Measurements from ENCODE around the gene STOX2. TPM values are rescaled to one million over a fixed set of nuclear protein-coding genes. Genes with fewer than 3 reads are reported as not detected.
"Not testable (repeated sequence)": the region's sequence is repeated elsewhere in the genome, so short reads cannot be mapped to it uniquely, and the experiment has no call there.

The STOX2 gene
- total and polyA plus RNA-seq, 11 donors, result 2.8 to 19.6 (median 13.1) TPM

- 92 to 95% (median 95%) methylated on average over 10 of the region's 10 CpGs for WGBS, 4 donors
- no peak overlapping the region for H3K27ac ChIP-seq
- H3K4me1 ChIP-seq, result peaks cover 0 to 9% (median 0%) of the 10 kb centered on the region in 12 donors
- no peak overlapping the region for H3K4me3 ChIP-seq
- no peak for TF ChIP-seq POLR2A (IDR thresholded peaks at IDR 0.05)
- TF ChIP-seq, protein P1, sequence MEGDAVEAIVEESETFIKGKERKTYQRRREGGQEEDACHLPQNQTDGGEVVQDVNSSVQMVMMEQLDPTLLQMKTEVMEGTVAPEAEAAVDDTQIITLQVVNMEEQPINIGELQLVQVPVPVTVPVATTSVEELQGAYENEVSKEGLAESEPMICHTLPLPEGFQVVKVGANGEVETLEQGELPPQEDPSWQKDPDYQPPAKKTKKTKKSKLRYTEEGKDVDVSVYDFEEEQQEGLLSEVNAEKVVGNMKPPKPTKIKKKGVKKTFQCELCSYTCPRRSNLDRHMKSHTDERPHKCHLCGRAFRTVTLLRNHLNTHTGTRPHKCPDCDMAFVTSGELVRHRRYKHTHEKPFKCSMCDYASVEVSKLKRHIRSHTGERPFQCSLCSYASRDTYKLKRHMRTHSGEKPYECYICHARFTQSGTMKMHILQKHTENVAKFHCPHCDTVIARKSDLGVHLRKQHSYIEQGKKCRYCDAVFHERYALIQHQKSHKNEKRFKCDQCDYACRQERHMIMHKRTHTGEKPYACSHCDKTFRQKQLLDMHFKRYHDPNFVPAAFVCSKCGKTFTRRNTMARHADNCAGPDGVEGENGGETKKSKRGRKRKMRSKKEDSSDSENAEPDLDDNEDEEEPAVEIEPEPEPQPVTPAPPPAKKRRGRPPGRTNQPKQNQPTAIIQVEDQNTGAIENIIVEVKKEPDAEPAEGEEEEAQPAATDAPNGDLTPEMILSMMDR (IDR thresholded peaks at IDR 0.05), result no peak
- ATAC-seq (no peak), DNase-seq (no peak)
- no peaks in the 10 kb centered on the region for H3K27me3 ChIP-seq
- H3K9me3 ChIP-seq, result peaks cover 0 to 14% (median 7%) of the 10 kb centered on the region in 12 donors
- no peaks in the 10 kb centered on the region for H3K36me3 ChIP-seq
- intact Hi-C loops (cut with DNase I), result no loop called here
Observed at GRCh38 chr4:184041156-184041555, 136.0 kb downstream of the STOX2 start.

GRCh38 chr4:184046148-184046547 lies 141.0 kb downstream of the STOX2 start:
- intact Hi-C loops (cut with DNase I), result no loop called here
- TF ChIP-seq, protein P1 (IDR thresholded peaks at IDR 0.05), result no peak
- no peak for TF ChIP-seq POLR2A (IDR thresholded peaks at IDR 0.05)
- ATAC-seq, result no peak
- no peaks in the 10 kb centered on the region for H3K4me1 ChIP-seq
- WGBS, 4 donors, result 72 to 85% (median 81%) methylated on average over 1 of the region's 1 CpG
- no peak overlapping the region for H3K27ac ChIP-seq
- H3K4me3 ChIP-seq, result no peak overlapping the region
- H3K36me3 ChIP-seq, result no peaks in the 10 kb centered on the region
- no peak for DNase-seq
- H3K9me3 ChIP-seq, result peaks cover 0 to 29% (median 15%) of the 10 kb centered on the region in 12 donors
- no peaks in the 10 kb centered on the region for H3K27me3 ChIP-seq

GRCh38 chr4:184051262-184051661 lies 146.2 kb downstream of the STOX2 start:
- ATAC-seq; intact Hi-C loops (cut with DNase I); H3K36me3 ChIP-seq; H3K4me1 ChIP-seq; DNase-seq; H3K27ac ChIP-seq; H3K4me3 ChIP-seq; H3K27me3 ChIP-seq: not testable (repeated sequence)
- H3K9me3 ChIP-seq, result peaks cover 0 to 18% (median 9%) of the 10 kb centered on the region in 12 donors
- WGBS, 4 donors, result 96 to 100% (median 98%) methylated on average over 4 of the region's 4 CpGs

GRCh38 chr4:184052616-184053015 lies 147.5 kb downstream of the STOX2 start:
- TF ChIP-seq, protein P1 (IDR thresholded peaks at IDR 0.05), result no peak
- TF ChIP-seq POLR2A (IDR thresholded peaks at IDR 0.05), result no peak
- Histone ChIP-seq H3K27me3 (no peaks in the 10 kb centered on the region), H3K27ac (no peak overlapping the region), H3K9me3 (peaks cover 0 to 6% (median 0%) of the 10 kb centered on the region in 12 donors), H3K4me3 (no peak overlapping the region), H3K4me1 (no peaks in the 10 kb centered on the region), H3K36me3 (no peaks in the 10 kb centered on the region)
- no peak for ATAC-seq
- 91 to 100% (median 96%) methylated on average over 2 of the region's 2 CpGs for WGBS, 4 donors
- intact Hi-C loops (cut with DNase I), result no loop called here
- DNase-seq, result no peak

- ATAC-seq (no peak), DNase-seq (no peak)
- intact Hi-C loops (cut with DNase I), result no loop called here
- H3K27ac ChIP-seq, result no peak overlapping the region
- no peaks in the 10 kb centered on the region for H3K27me3 ChIP-seq
- WGBS, 4 donors, result 85 to 89% (median 87%) methylated on average over 5 of the region's 5 CpGs
- no peak overlapping the region for H3K4me3 ChIP-seq
- TF ChIP-seq, protein P1 (IDR thresholded peaks at IDR 0.05), result no peak
- no peak for TF ChIP-seq POLR2A (IDR thresholded peaks at IDR 0.05)
- no peaks in the 10 kb centered on the region for H3K36me3 ChIP-seq
- peaks cover 0 to 6% (median 0%) of the 10 kb centered on the region in 12 donors for H3K9me3 ChIP-seq
- no peaks in the 10 kb centered on the region for H3K4me1 ChIP-seq
Observed at GRCh38 chr4:184053434-184053833, 148.3 kb downstream of the STOX2 start.
